ENCODE data around the gene E4F1. TPM values are rescaled to one million over a fixed set of nuclear protein-coding genes. Genes with fewer than 3 reads are reported as not detected.

Gene E4F1
- total and polyA plus RNA-seq, 2 of the 13 experiments (the other 11 are each of a cell fraction or from before 2014, with no cell fraction given), result 13.8 to 19.5 TPM

DNA sequence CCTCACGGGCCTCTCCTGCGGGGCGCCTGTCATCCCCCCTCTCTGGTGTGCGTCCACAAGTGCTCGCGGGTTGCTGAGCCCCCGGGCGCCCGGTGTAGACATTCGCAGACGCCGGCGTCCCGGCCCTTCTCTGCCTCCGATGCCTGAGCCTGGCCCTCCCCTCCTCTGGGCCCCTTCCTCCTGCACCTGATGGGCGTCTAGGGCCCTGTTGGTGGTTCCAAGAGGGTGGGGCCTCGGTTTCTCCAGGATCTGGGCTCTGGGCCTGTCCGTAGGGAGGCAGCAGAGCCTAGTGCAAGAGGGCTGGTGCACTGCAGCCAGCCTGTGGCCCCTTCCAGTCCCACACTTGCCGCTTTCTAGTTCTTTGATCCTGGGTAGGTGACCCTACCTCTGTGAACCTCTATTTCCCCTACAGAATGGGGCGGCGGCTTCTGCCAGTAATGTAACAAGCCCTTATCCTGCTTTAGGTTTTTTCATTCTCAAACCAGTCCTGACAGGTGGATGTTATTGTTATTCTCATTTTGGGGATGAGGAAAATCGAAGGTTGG is 623 bp downstream of the E4F1 start (continued):
- TF ChIP-seq, protein P1, sequence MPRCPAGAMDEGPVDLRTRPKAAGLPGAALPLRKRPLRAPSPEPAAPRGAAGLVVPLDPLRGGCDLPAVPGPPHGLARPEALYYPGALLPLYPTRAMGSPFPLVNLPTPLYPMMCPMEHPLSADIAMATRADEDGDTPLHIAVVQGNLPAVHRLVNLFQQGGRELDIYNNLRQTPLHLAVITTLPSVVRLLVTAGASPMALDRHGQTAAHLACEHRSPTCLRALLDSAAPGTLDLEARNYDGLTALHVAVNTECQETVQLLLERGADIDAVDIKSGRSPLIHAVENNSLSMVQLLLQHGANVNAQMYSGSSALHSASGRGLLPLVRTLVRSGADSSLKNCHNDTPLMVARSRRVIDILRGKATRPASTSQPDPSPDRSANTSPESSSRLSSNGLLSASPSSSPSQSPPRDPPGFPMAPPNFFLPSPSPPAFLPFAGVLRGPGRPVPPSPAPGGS (CRISPR knock-in tag; IDR thresholded peaks at IDR 0.05), result no peak; the same call in 1 of the 2 replicates
- no peak for TF ChIP-seq HMG20B (CRISPR knock-in tag; conservative IDR thresholded peaks at IDR 0.05)
- TF ChIP-seq, protein P2, sequence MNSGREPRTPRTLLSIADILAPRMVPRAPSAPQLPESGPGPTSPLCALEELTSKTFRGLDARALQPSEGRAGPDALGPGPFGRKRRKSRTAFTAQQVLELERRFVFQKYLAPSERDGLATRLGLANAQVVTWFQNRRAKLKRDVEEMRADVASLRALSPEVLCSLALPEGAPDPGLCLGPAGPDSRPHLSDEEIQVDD (CRISPR knock-in tag; IDR thresholded peaks at IDR 0.05; ENCODE audit: borderline replicate concordance), result no peak
- no peak for TF ChIP-seq SALL2 (CRISPR knock-in tag; IDR thresholded peaks at IDR 0.05)
- no peak for TF ChIP-seq XBP1 (CRISPR knock-in tag; IDR thresholded peaks at IDR 0.05)
- TF ChIP-seq ZFYVE20 (CRISPR knock-in tag; IDR thresholded peaks at IDR 0.05; ENCODE audit: borderline replicate concordance, low read depth), result no peak
- no peak for TF ChIP-seq ZC3H13 (CRISPR knock-in tag; IDR thresholded peaks at IDR 0.05)
- TF ChIP-seq, protein P3, sequence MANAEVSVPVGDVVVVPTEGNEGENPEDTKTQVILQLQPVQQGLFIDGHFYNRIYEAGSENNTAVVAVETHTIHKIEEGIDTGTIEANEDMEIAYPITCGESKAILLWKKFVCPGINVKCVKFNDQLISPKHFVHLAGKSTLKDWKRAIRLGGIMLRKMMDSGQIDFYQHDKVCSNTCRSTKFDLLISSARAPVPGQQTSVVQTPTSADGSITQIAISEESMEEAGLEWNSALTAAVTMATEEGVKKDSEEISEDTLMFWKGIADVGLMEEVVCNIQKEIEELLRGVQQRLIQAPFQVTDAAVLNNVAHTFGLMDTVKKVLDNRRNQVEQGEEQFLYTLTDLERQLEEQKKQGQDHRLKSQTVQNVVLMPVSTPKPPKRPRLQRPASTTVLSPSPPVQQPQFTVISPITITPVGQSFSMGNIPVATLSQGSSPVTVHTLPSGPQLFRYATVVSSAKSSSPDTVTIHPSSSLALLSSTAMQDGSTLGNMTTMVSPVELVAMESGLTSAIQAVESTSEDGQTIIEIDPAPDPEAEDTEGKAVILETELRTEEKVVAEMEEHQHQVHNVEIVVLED (CRISPR knock-in tag; IDR thresholded peaks at IDR 0.05; ENCODE audit: borderline replicate concordance), result no peak
- TF ChIP-seq YEATS2 (CRISPR knock-in tag; IDR thresholded peaks at IDR 0.05; ENCODE audit: borderline replicate concordance), result 0 out of 2 replicates have a peak, but pooled peaks have one; percentile 7
- TF ChIP-seq ZNF777 (CRISPR knock-in tag; IDR thresholded peaks at IDR 0.05), result peak; percentile 68; the same call in 1 of the 2 replicates
- no peak for TF ChIP-seq ZNF44 (CRISPR knock-in tag; IDR thresholded peaks at IDR 0.05)
- TF ChIP-seq TERF1 (CRISPR knock-in tag; IDR thresholded peaks at IDR 0.05), result no peak
- TF ChIP-seq JDP2 (CRISPR knock-in tag; IDR thresholded peaks at IDR 0.05; ENCODE audit: borderline replicate concordance), result no peak
- TF ChIP-seq DZIP1 (CRISPR knock-in tag; IDR thresholded peaks at IDR 0.05), result 0 out of 2 replicates have a peak, but pooled peaks have one; percentile 3
- no peak for TF ChIP-seq SP1 (IDR thresholded peaks at IDR 0.05)
- TF ChIP-seq SP1 (CRISPR knock-in tag; IDR thresholded peaks at IDR 0.05), result no peak
- TF ChIP-seq, protein P4, sequence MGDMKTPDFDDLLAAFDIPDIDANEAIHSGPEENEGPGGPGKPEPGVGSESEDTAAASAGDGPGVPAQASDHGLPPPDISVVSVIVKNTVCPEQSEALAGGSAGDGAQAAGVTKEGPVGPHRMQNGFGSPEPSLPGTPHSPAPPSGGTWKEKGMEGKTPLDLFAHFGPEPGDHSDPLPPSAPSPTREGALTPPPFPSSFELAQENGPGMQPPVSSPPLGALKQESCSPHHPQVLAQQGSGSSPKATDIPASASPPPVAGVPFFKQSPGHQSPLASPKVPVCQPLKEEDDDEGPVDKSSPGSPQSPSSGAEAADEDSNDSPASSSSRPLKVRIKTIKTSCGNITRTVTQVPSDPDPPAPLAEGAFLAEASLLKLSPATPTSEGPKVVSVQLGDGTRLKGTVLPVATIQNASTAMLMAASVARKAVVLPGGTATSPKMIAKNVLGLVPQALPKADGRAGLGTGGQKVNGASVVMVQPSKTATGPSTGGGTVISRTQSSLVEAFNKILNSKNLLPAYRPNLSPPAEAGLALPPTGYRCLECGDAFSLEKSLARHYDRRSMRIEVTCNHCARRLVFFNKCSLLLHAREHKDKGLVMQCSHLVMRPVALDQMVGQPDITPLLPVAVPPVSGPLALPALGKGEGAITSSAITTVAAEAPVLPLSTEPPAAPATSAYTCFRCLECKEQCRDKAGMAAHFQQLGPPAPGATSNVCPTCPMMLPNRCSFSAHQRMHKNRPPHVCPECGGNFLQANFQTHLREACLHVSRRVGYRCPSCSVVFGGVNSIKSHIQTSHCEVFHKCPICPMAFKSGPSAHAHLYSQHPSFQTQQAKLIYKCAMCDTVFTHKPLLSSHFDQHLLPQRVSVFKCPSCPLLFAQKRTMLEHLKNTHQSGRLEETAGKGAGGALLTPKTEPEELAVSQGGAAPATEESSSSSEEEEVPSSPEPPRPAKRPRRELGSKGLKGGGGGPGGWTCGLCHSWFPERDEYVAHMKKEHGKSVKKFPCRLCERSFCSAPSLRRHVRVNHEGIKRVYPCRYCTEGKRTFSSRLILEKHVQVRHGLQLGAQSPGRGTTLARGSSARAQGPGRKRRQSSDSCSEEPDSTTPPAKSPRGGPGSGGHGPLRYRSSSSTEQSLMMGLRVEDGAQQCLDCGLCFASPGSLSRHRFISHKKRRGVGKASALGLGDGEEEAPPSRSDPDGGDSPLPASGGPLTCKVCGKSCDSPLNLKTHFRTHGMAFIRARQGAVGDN (CRISPR knock-in tag; IDR thresholded peaks at IDR 0.05), result no peak
- no peak for TF ChIP-seq FOSL2 (CRISPR knock-in tag; IDR thresholded peaks at IDR 0.05)
